Caco-2 (cell line): ENCODE data around the gene LRRC45. TPM values are rescaled to one million over a fixed set of nuclear protein-coding genes. Genes with fewer than 3 reads are reported as not detected.

Source experiments
- BruUV-seq: library from RNA; stranded (reverse); fragments of 400-500 nt; replicated peaks from 2 replicates; lab custom pipeline; 2021; lab: Mats Ljungman, UMichigan
- CTCF ChIA-PET: fragments of 300-600 bp; sonication (Branson Sonifier 250); formaldehyde crosslinking; loops from one replicate; lab custom pipeline; 2022; ENCODE audit warnings: antibody characterized with exemption; lab: Charles Lee
- POLR2A ChIA-PET: fragments of 300-600 bp; sonication (Branson Sonifier 250); formaldehyde crosslinking; loops from one replicate; lab custom pipeline; 2022; ENCODE audit warnings: antibody characterized with exemption; lab: Charles Lee
- DNase-seq, 2 experiments: peaks; one replicate each; pipeline versions ENCODE4 v3.0.0 to v3.0.0-alpha.2; 2020 to 2022
- H3K27me3 ChIP-seq: replicated peaks from 2 replicates; pipeline ENCODE4 v1.6.0; 2011; ENCODE audit warnings: low read length; ENCODE audit not compliant: control insufficient read depth, insufficient read depth
- H3K36me3 ChIP-seq: 2 replicates; pipeline ENCODE4 v1.5.1; 2011; ENCODE audit warnings: low read length; ENCODE audit not compliant: control insufficient read depth, insufficient read depth
- H3K4me1 ChIP-seq: fragments of 250-450 bp; sonication (Bioruptor Pico); 2 replicates; pipeline ENCODE4 v1.5.1; 2020; ENCODE audit warnings: mild to moderate bottlenecking
- H3K4me3 ChIP-seq: 2 replicates; pipeline ENCODE4 v1.5.1; 2011; ENCODE audit warnings: low read depth, mild to moderate bottlenecking, control low read depth, low read length
- H3K9me3 ChIP-seq: fragments of 250-450 bp; sonication (Bioruptor Pico); 2 replicates; pipeline ENCODE4 v1.5.1; 2020; ENCODE audit warnings: mild to moderate bottlenecking, moderate library complexity
- H3K27ac Mint-ChIP-seq: one replicate; pipeline ENCODE4 v1.8.0; 2022; ENCODE audit warnings: mixed read lengths; ENCODE audit not compliant: unreplicated experiment
- H3K27me3 Mint-ChIP-seq: one replicate; pipeline ENCODE4 v1.8.0; 2022; ENCODE audit warnings: mixed read lengths; ENCODE audit not compliant: insufficient read depth, unreplicated experiment
- H3K36me3 Mint-ChIP-seq: one replicate; pipeline ENCODE4 v1.8.0; 2022; ENCODE audit warnings: mild to moderate bottlenecking, mixed read lengths; ENCODE audit not compliant: insufficient read depth, unreplicated experiment
- H3K4me1 Mint-ChIP-seq: one replicate; pipeline ENCODE4 v1.8.0; 2022; ENCODE audit warnings: low read depth, mixed read lengths; ENCODE audit not compliant: unreplicated experiment
- H3K4me3 Mint-ChIP-seq: one replicate; pipeline ENCODE4 v1.8.0; 2022; ENCODE audit warnings: mild to moderate bottlenecking, moderate library complexity, mixed read lengths; ENCODE audit not compliant: unreplicated experiment
- H3K9me3 Mint-ChIP-seq: one replicate; pipeline ENCODE4 v1.8.0; 2022; ENCODE audit warnings: mixed read lengths; ENCODE audit not compliant: unreplicated experiment
- intact Hi-C: fragments of 100-400 bp; cut with micrococcal nuclease; formaldehyde crosslinking; loops from one replicate; pipeline ENCODE4 v1.10.0; 2022; ENCODE audit not compliant: unreplicated experiment
- total RNA-seq: library from RNA; stranded (reverse); gene quantifications from 2 replicates; pipeline ENCODE4 v1.2.3, GENCODE V29; 2022
- TF ChIP-seq, protein P1 (sequence below), 2 experiments: fragments of 200-600 bp in 1 of 2; IDR thresholded peaks; 1 replicate in 1 of 2; 2 replicates in 1 of 2; pipeline versions ENCODE4 v1.5.1 to v1.8.0; 2011 to 2022; ENCODE audit warnings: antibody characterized with exemption in 1 of 2, control low read depth in 1 of 2, inconsistent platforms in 1 of 2, low read depth in 1 of 2, low read length in 1 of 2, mild to moderate bottlenecking in 1 of 2, moderate library complexity in 1 of 2; ENCODE audit not compliant: insufficient read depth in 1 of 2, severe bottlenecking in 1 of 2, unreplicated experiment in 1 of 2

Gene LRRC45
- total RNA-seq, 1 experiment from 2014 or later = 33.2 TPM

DNA sequence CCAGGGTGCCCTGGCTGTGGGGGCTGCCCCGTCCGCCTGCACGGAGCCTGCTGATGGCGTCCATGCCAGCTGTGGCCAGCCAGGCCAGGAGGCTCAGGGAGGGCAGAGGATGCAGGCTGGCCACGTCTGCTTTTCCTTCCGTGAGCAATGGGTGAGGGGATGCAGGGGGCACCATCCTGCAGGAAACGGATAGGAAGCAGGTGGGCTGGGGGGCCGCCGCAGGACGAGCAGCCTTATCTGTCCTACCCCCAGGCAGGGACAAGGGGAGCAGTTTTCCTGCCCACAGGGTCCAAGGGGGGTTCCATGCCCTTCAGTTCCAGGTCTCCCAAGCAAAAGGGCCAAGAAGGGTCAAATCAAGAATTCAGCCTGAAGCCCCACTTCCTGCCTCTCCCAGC is 35.7 kb downstream of the LRRC45 start:
- H3K9me3 Mint-ChIP-seq = no peaks in the 10 kb centered on the region
- intact Hi-C loops = no loop called here
- Histone ChIP-seq H3K4me3 (no peak overlapping the region), H3K4me1 (no peaks in the 10 kb centered on the region), H3K27me3 (no peaks in the 10 kb centered on the region), H3K9me3 (no peaks in the 10 kb centered on the region), H3K36me3 (peaks cover 3% of the 10 kb centered on the region)
- DNase-seq = no peak
- CTCF ChIA-PET = no interaction called here
- peaks cover 74% of the 10 kb centered on the region for H3K36me3 Mint-ChIP-seq
- no peaks in the 10 kb centered on the region for H3K4me1 Mint-ChIP-seq
- TF ChIP-seq, protein P1, sequence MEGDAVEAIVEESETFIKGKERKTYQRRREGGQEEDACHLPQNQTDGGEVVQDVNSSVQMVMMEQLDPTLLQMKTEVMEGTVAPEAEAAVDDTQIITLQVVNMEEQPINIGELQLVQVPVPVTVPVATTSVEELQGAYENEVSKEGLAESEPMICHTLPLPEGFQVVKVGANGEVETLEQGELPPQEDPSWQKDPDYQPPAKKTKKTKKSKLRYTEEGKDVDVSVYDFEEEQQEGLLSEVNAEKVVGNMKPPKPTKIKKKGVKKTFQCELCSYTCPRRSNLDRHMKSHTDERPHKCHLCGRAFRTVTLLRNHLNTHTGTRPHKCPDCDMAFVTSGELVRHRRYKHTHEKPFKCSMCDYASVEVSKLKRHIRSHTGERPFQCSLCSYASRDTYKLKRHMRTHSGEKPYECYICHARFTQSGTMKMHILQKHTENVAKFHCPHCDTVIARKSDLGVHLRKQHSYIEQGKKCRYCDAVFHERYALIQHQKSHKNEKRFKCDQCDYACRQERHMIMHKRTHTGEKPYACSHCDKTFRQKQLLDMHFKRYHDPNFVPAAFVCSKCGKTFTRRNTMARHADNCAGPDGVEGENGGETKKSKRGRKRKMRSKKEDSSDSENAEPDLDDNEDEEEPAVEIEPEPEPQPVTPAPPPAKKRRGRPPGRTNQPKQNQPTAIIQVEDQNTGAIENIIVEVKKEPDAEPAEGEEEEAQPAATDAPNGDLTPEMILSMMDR (IDR thresholded peaks at IDR 0.05; ENCODE audit: insufficient read depth in 1 of 2, low read depth in 1 of 2, low read length in 1 of 2, severe bottlenecking in 1 of 2, unreplicated experiment in 1 of 2) = no peak
- H3K27ac Mint-ChIP-seq = no peak overlapping the region
- H3K27me3 Mint-ChIP-seq = no peaks in the 10 kb centered on the region
- BruUV-seq = no TSS peak
- no peak overlapping the region for H3K4me3 Mint-ChIP-seq
- POLR2A ChIA-PET = no interaction called here

DNA sequence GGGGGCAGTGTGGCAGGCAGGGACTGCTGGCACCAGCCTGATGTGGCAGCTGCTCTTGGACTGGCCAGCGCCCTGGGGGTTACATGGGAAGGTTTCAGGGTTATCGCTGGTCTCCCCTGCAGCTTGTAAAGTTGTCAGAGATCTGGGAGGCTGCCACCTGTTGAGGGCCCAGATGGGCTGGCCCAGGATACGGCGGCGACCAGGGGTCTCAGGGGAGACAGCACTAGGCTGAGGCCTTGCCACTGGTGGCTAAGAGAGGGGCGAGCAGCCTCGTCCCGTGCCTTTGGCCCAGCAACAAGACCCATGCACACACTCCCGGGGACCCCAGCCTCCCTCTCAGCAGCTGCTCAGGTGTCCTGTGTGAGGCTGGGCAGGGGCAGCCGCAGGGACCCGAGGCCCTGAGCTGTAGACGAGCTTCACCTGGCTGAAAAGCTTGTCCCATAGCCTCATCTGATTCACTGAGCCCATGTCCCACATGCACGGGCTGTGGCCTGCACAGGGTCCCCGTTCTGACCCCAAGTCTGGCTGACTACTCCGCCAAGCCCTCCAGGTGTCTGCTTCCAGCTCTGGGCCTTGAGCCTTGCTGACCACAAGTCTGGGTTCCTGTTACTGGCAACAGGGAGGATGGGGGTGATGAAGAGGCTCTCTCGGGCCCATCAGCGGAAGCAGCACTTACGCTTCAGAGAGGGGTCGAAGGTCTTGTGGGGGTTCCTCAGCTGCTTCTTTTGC is 36.3 kb downstream of the LRRC45 start:
- CTCF ChIA-PET = interaction anchor here (1.7 kb wide), 1 partner anchor 29 kb away, joined by 5 read pairs; no protein-coding TSS in a partner anchor
- Histone ChIP-seq H3K4me1 (0 out of 2 replicates have a peak, but pooled peaks cover under 1% of the 10 kb centered on the region), H3K36me3 (peaks cover 3% of the 10 kb centered on the region), H3K4me3 (no peak overlapping the region), H3K27me3 (no peaks in the 10 kb centered on the region), H3K9me3 (no peaks in the 10 kb centered on the region)
- no peaks in the 10 kb centered on the region for H3K4me1 Mint-ChIP-seq
- TF ChIP-seq, protein P1 (IDR thresholded peaks at IDR 0.05; ENCODE audit: insufficient read depth in 1 of 2, low read depth in 1 of 2, low read length in 1 of 2, severe bottlenecking in 1 of 2, unreplicated experiment in 1 of 2) = no peak
- BruUV-seq = no TSS peak
- peaks cover 74% of the 10 kb centered on the region for H3K36me3 Mint-ChIP-seq
- POLR2A ChIA-PET = no interaction called here
- no peak overlapping the region for H3K27ac Mint-ChIP-seq
- H3K27me3 Mint-ChIP-seq = no peaks in the 10 kb centered on the region
- intact Hi-C loops = no loop called here
- no peak overlapping the region for H3K4me3 Mint-ChIP-seq
- no peaks in the 10 kb centered on the region for H3K9me3 Mint-ChIP-seq
- no peak for DNase-seq

DNA sequence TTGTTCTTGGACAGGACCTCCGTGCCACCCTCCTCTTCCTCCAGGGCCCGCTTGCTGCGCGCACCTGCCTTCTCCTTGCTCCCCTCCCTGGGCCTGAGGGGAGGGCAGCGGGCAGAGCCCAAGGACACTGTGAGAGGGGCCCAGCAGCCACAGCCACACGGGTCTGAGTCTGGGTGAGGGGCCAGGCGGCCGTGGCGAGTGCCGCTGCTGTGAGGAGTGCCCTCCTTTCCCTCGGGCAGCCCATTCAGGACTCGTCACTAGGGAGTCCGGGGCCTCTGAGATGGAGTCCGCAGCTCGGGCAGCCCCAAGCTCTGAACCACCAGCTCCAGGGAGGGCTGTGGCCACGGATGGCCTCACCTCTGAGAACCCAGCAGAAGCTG is 36.9 kb downstream of the LRRC45 start:
- no peaks in the 10 kb centered on the region for H3K27me3 Mint-ChIP-seq
- H3K4me3 ChIP-seq = no peak overlapping the region
- H3K36me3 Mint-ChIP-seq = peaks cover 69% of the 10 kb centered on the region
- no peaks in the 10 kb centered on the region for H3K4me1 Mint-ChIP-seq
- H3K27me3 ChIP-seq = no peaks in the 10 kb centered on the region
- ChIA-PET CTCF (interaction anchor here (1.7 kb wide), 1 partner anchor 30 kb away, joined by 5 read pairs; no protein-coding TSS in a partner anchor), POLR2A (interaction anchor here (0.6 kb wide), 1 partner anchor 146 kb away, joined by 3 read pairs; no protein-coding TSS in a partner anchor)
- no peaks in the 10 kb centered on the region for H3K9me3 Mint-ChIP-seq
- TF ChIP-seq, protein P1 (IDR thresholded peaks at IDR 0.05; ENCODE audit: insufficient read depth in 1 of 2, low read depth in 1 of 2, low read length in 1 of 2, severe bottlenecking in 1 of 2, unreplicated experiment in 1 of 2) = no peak
- H3K4me3 Mint-ChIP-seq = no peak overlapping the region
- intact Hi-C loops = no loop called here
- H3K36me3 ChIP-seq = peaks cover 3% of the 10 kb centered on the region
- BruUV-seq = no TSS peak
- H3K27ac Mint-ChIP-seq = no peak overlapping the region
- no peak for DNase-seq
- H3K9me3 ChIP-seq = no peaks in the 10 kb centered on the region
- 0 out of 2 replicates have a peak, but pooled peaks cover 5% of the 10 kb centered on the region for H3K4me1 ChIP-seq
